Right cardiac atrium (tissue), 5 donors: Measurements from ENCODE around the gene ARRDC2. TPM values are rescaled to one million over a fixed set of nuclear protein-coding genes. Genes with fewer than 3 reads are reported as not detected.
"Not testable (repeated sequence)": the region's sequence is repeated elsewhere in the genome, so short reads cannot be mapped to it uniquely, and the experiment has no call there.

ENCODE experiments used
- ATAC-seq, 2 donors: fragments of 200-7000 bp; cut with Tn5 transposase; one replicate each; pipeline versions ENCODE4 v1.8.0 to v1.9.1; 2020; ENCODE audit warnings: moderate library complexity in 2 of 2, mild to moderate bottlenecking in 1 of 2
- DNase-seq, 3 donors: peaks; one replicate each; pipeline ENCODE4 v3.0.0-alpha.2; 2020
- H3K27ac ChIP-seq: one replicate; pipeline ENCODE4 v1.5.1; 2013; ENCODE audit warnings: mild to moderate bottlenecking, low read length, control low read depth, moderate library complexity
- H3K27me3 ChIP-seq: one replicate; pipeline ENCODE4 v1.6.1; 2013; ENCODE audit not compliant: control insufficient read depth, insufficient read depth
- H3K4me1 ChIP-seq: one replicate; pipeline ENCODE4 v1.6.1; 2013; ENCODE audit warnings: low read length; ENCODE audit not compliant: control insufficient read depth, insufficient read depth
- H3K4me3 ChIP-seq: one replicate; pipeline ENCODE4 v1.5.1; 2013; ENCODE audit warnings: low read length, control low read depth
- H3K9me3 ChIP-seq: one replicate; pipeline ENCODE4 v1.6.1; 2013; ENCODE audit warnings: low read length; ENCODE audit not compliant: control insufficient read depth
- WGBS: extraction: QIAGEN DNeasy Blood & Tissue Kit; methylation state at CpG from one replicate; pipeline ENCODE4 v1.1.7; 2013; 5-methylcytosine and 5-hydroxymethylcytosine counted together
- intact Hi-C, 4 donors: fragments of 100-400 bp; cut with DNase I; formaldehyde crosslinking; loops; one replicate each; pipeline versions ENCODE4 v1.11.0 to v1.14.0; 2022 to 2023
- polyA plus RNA-seq: library from polyadenylated mRNA; stranded (reverse); fragments of 200-250 nt; gene quantifications from one replicate; pipeline ENCODE4 v1.2.3, GENCODE V29; 2013
- total RNA-seq, 4 donors: library from RNA; stranded (reverse); fragmentation: NEBNext Ultra II Directional; extraction: Animal tissue kit (Norgen Biotek cat#: 25700); gene quantifications; one replicate each; pipeline ENCODE4 v1.2.1, GENCODE V29; 2021
- donor health status: healthy with polysubstance abuse.
- donor health status: DM: no; HTN: yes; CAD: no.
- donor health status: DM: no; HTN: no; CAD: no.
- donor health status: DM: no; HTN: yes; CAD: no; lungs with severe emphysema.
- donor health status: DM: yes; HTN: yes; CAD: no.

ARRDC2 gene
- total and polyA plus RNA-seq, 5 donors = 14.2 to 24.7 (median 18.1) TPM

DNA sequence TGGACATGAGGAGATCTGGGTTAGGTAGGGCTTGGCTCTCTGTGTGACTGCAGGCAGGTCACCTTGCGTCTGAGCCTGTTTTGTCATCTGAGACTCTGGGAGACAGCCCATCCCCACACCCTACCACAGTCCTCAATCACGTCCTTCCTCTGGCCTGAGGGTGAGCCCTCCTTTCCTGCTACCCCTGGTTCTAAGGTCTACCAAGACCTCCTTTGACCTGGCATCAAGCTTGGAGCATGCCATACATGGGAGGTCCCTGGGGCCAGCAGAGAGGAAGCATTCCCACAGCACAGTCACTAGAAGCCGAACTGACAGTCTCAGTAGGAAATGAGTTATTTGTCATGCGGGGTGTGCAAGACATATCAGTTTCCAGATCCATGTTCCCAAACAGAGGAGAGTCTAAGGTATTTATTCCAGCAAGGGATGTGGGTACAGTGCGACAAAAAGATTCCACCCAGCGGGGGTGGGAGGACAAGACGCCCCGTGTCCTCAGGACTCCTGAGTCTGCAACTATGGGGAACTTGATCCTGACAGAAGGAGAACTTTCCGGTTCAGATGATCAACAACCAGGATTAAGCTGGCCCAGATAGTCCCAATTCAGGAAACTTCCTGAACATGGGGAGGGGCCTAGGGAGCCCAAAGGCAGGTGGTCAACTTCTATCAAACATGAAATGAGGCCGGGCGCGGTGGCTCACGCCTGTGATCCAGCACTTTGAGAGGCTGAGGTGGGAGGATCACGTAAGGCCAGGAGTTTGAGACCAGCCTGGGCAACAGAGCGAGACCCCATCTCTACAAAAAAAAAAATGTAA lies 9.5 kb downstream of the ARRDC2 start:
- Histone ChIP-seq H3K27me3 (no peaks in the 10 kb centered on the region), H3K9me3 (no peaks in the 10 kb centered on the region), H3K4me3 (no peak overlapping the region), H3K27ac (peak overlapping the region; percentile 75), H3K4me1 (peaks cover 28% of the 10 kb centered on the region)
- intact Hi-C loops = no loop called here
- peak in 2 of 3 donors; percentile 65 to 70 for DNase-seq
- 58% methylated on average over 15 of the region's 15 CpGs for WGBS
- ATAC-seq = peak; percentile 32 to 71

DNA sequence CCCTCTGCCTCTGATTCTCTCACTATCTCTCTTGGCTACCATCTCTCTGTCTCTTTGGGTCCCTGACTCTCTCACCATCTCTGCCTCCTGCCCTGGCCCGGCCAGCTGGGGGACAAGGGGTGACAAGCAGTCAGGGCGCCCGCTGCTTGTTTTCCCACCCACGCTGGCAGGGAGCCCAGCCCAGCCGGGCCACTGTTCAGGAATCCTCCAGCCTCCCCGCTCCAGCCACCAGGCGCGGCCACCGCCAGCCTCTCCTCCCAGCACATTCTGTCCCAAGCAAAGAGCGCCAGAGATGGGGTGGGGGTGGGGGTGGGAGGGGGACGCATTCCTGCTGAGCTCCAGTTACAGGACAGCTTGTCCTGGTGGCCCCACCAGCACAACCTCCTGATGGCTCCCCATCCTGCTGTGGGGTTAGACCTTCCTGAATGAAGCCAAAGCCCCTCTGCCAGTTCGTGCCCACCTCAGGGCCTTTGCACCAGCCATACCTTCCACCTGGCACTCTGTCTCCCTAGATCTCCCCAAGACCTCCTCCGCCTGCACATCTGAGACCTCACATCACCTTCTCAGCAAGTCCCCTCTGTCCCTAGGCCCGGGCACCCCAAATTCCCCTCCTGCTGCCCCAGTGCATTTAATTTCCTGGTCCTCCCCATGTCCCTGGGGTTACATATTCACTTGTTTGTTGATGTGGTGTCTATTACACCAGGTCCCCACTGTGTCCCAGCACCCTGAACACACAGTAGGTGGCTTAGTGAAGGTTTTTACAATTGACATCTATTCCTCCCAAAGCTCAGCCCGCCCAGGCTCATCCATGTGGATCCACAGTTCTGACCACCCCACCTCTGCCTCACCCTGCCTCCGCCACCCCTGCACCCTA lies 12.5 kb downstream of the ARRDC2 start:
- 27% methylated on average over 16 of the region's 16 CpGs for WGBS
- H3K27me3 ChIP-seq = no peaks in the 10 kb centered on the region
- ATAC-seq (peak; percentile 70 to 81), DNase-seq (peak; percentile 94 to 99 (median 97))
- H3K27ac ChIP-seq = peak overlapping the region; percentile 99
- no peak overlapping the region for H3K4me3 ChIP-seq
- H3K9me3 ChIP-seq = no peaks in the 10 kb centered on the region
- peaks cover 34% of the 10 kb centered on the region for H3K4me1 ChIP-seq
- intact Hi-C loops = no loop called here

DNA sequence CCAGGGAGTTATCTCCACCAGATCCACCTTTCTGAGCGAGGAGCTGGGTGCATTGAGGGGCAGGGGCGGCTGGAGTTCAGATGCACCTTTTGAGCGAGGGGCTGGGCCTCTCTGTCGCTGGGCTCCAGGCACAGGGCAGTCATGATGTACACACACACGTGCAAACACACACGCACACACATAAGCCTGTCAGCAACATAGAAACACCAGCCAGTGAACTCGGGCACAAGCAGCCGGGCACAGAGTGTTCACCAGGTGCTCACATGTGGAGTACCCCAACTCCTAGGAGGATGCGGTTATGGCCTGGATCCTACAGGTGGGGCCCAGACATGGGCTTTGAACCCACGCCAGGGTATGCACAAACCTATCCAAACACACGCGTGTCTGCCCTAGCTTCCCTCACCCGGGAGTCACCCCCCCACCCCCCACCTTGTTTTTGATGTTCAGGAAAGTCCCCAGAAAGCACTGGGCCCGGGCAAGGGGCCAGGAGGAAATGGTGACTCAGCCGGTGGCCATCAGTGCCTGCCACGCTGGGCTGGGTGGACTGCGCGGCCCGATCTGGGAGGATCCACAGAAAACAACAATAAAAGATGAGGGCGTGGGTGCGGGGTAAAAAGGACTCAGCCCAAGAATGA lies 13.3 kb downstream of the ARRDC2 start:
- Histone ChIP-seq H3K9me3 (no peaks in the 10 kb centered on the region), H3K27me3 (no peaks in the 10 kb centered on the region), H3K4me3 (no peak overlapping the region), H3K27ac (peak overlapping the region; percentile 99), H3K4me1 (peaks cover 34% of the 10 kb centered on the region)
- ATAC-seq (peak; percentile 41 to 69), DNase-seq (peak; percentile 93 to 96 (median 96))
- WGBS = 42% methylated on average over 21 of the region's 21 CpGs
- intact Hi-C loops = no loop called here

DNA sequence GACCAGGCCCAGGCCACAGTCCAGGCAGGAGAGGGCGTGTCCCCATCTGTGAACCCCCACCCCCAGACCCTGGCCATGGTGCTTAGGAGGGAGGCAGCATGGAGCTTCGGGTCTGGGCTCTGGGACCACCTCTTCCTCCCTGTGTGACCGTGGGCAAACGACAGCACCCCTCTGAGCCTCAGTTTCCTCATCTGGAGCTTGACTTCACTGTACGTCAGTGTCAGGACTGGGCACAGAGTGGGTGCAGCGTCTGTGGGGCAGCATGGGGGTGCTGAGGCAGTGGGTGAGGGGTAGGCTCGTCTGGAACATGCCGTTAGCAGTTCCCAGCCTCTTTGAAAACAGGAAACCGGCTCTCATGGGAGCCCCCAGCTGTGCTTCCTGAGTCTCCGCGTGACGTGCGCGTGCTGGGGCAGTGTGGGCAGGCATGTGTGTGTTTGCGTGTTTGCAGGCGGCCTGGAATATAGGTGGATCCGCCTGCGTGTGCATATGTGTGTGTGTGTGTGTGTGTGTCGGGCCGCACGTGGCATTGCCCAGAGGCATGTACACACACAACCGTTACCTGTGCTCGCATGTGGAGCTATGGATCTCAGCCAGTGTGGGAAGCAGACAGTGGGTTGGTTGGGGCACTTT lies 15.8 kb downstream of the ARRDC2 start:
- no peaks in the 10 kb centered on the region for H3K27me3 ChIP-seq
- peak; percentile 59 to 63 for ATAC-seq
- peak overlapping the region; percentile 86 for H3K27ac ChIP-seq
- WGBS = 41% methylated on average over 23 of the region's 23 CpGs
- H3K4me3 ChIP-seq = no peak overlapping the region
- H3K4me1 ChIP-seq = peaks cover 25% of the 10 kb centered on the region
- DNase-seq = peak; percentile 87 to 96 (median 93)
- intact Hi-C loops = no loop called here
- no peaks in the 10 kb centered on the region for H3K9me3 ChIP-seq

DNA sequence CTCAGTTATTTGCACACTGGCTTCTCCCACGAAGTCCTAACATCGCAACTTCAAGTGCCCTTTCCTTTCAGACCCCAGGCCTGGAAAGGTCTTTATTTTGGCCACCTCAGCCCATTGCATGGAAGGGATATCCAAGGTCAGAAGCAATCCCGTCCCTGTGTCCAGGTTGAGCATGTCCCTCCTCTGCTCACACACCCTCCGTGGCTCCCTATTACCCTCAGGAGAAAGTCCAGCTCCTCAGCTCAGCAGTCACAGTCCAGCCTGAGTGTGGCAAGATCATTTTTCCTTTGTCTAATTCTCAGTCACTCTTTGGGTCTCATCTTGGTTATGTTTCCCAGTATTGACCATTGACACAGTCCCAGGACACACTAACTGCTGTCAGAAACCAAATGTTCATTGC lies 19.2 kb downstream of the ARRDC2 start:
- Histone ChIP-seq H3K27me3 (no peaks in the 10 kb centered on the region), H3K9me3 (no peaks in the 10 kb centered on the region), H3K4me3 (no peak overlapping the region), H3K27ac (no peak overlapping the region), H3K4me1 (peaks cover 10% of the 10 kb centered on the region)
- ATAC-seq (no peak), DNase-seq (no peak)
- intact Hi-C loops = no loop called here
- WGBS = 90% methylated on average over 4 of the region's 4 CpGs

DNA sequence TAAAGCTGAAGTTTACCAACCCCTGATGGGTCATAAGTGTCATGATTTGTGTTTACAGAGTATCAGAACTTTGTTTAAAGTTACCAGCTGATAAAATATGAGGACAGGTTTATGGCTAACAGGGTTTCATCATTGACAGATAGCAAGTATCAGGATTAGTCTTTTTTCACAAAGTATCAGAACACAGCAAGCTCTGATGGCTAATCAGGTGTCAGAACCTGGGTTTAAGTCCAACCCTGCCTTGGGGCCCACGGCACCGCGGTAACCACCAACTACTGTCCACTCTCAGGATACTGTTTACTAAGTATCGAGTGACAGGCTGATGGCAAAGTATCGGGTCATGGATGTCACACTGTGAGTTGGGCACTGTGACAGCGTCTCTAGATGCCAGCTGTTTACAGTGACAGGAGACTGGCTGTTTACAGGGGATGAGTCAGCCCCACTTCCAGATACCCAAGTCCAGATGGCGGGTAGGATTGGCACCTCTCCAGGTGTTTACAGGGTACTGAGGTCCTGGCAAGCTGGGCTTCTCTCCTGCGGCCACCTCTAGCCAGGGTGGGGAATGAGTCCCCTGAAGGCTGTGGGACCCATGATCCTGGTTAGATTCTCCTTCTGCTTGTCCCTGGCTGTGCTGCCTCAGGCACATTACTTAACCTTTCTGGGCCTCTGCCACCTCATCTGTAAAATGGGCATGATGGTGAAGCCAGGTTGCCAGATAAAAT lies 21.8 kb downstream of the ARRDC2 start:
- intact Hi-C loops = no loop called here
- DNase-seq (peak; percentile 49 to 70 (median 69)), ATAC-seq (peak; percentile 74 to 76)
- H3K9me3 ChIP-seq = no peaks in the 10 kb centered on the region
- 45% methylated on average over 8 of the region's 8 CpGs for WGBS
- H3K27ac ChIP-seq = peak overlapping the region; percentile 47
- no peak overlapping the region for H3K4me3 ChIP-seq
- no peaks in the 10 kb centered on the region for H3K27me3 ChIP-seq
- no peaks in the 10 kb centered on the region for H3K4me1 ChIP-seq

- WGBS = 79% methylated on average over 5 of the region's 5 CpGs
- intact Hi-C loops, H3K4me1 ChIP-seq, H3K27me3 ChIP-seq, H3K4me3 ChIP-seq, H3K9me3 ChIP-seq: not testable (repeated sequence)
- peak overlapping the region; percentile 3 for H3K27ac ChIP-seq
- peak in 1 of 2 donors; percentile 7 for ATAC-seq
- DNase-seq = peak in 2 of 3 donors; percentile 5 to 45
Observed at GRCh38 chr19:18031401-18031800, 23.4 kb downstream of the ARRDC2 start.

DNA sequence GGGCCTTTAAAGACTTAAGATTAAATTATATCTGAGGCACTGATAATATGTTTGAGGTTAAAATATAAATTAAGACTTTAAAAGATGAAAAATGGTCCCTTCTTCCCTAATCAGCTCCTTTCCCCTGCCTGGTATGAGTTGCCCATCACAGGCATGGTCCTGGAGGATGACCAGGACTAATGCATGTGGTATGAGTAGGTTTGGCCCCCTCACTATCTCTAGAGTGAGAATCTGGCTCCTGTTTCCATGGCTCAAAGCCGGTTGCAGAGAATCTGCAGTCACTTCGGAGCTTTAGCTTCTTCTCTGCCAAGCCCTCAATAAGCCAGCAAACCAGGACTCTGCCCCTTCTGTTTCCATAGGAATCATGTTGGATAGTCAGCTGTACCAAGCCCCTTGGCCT lies 24.1 kb downstream of the ARRDC2 start:
- H3K27me3 ChIP-seq, H3K4me1 ChIP-seq, H3K4me3 ChIP-seq, H3K9me3 ChIP-seq, H3K27ac ChIP-seq, intact Hi-C loops: not testable (repeated sequence)
- peak; percentile 49 to 56 for ATAC-seq
- whole genome bisulfite sequencing = 39% methylated on average over 2 of the region's 2 CpGs
- DNase-seq = peak in 2 of 3 donors; percentile 28 to 50

DNA sequence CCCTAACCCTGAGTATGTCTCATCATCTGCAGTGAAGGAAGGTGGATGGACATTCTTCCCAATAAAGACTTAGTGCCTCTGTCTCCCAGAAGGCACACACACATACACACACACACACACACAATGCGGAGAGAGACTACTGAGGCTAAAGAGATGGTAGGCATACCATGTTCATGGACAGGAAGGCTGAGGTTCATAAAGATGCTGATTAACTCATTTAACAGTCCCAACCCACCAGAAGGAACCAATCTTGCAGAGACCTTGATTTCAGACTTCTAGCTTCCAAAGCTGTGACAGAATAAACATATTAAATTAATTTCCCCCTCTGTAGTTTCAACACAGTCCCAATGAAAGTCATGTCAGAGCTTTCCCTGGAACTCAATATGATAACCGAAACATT lies 33.1 kb downstream of the ARRDC2 start:
- 95% methylated on average over 2 of the region's 2 CpGs for WGBS
- H3K9me3 ChIP-seq = no peaks in the 10 kb centered on the region
- peaks cover 2% of the 10 kb centered on the region for H3K4me1 ChIP-seq
- H3K27me3 ChIP-seq = no peaks in the 10 kb centered on the region
- DNase-seq = no peak
- no peak overlapping the region for H3K4me3 ChIP-seq
- intact Hi-C loops = no loop called here
- no peak for ATAC-seq
- H3K27ac ChIP-seq = no peak overlapping the region

DNA sequence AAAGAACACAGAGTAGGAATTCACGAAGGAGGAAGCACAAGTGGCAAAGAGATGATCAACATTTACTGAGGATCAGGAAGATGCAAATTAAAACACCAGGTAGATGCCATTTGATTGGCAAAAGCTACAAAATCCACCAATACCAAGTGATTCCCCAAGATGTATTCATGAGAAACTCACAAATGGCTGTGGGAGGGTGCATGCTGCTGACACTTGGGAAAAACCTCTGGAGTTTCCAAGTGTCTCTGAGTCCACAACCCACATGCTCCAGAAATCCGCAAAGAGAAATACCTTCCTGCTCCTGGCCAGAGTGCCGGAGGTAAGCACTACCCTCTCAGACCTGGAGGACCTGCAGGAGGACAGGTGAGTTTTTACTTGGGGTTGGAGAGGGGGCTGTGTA lies 35.7 kb downstream of the ARRDC2 start:
- no peaks in the 10 kb centered on the region for H3K27me3 ChIP-seq
- 95% methylated on average over 3 of the region's 3 CpGs for WGBS
- no peak overlapping the region for H3K4me3 ChIP-seq
- peaks cover 7% of the 10 kb centered on the region for H3K4me1 ChIP-seq
- no peak for ATAC-seq
- no peak overlapping the region for H3K27ac ChIP-seq
- intact Hi-C loops = no loop called here
- DNase-seq = no peak
- no peaks in the 10 kb centered on the region for H3K9me3 ChIP-seq
